ENCODE data around the gene B3GNT3. TPM values are rescaled to one million over a fixed set of nuclear protein-coding genes. Genes with fewer than 3 reads are reported as not detected.

Gene B3GNT3
- total and polyA plus RNA-seq, 9 of the 15 experiments (the other 6 are each of a cell fraction or from before 2014, with no cell fraction given): 0.06 to 0.11 (median 0.07) TPM; not detected in 6

GRCh38 chr19:17841810-17842662 lies 47.1 kb downstream of the B3GNT3 start (continued):
- TF ChIP-seq CC2D1A (IDR thresholded peaks at IDR 0.05) (0 out of 2 replicates have a peak, but pooled peaks have one; percentile 41), SIN3A (IDR thresholded peaks at IDR 0.05; ENCODE audit: borderline replicate concordance in 2 of 2, control insufficient read depth in 1 of 2, low read depth in 2 of 2, low read length in 2 of 2) (peak; percentile 16 to 17; a peak in 1 of 4 replicates), MEIS2 (IDR thresholded peaks at IDR 0.05; ENCODE audit: partially characterized antibody) (peak; percentile 78), EHMT2 (IDR thresholded peaks at IDR 0.05) (peak; percentile 17; the same call in 1 of the 2 replicates), PRMT5 (CRISPR knock-in tag; IDR thresholded peaks at IDR 0.05) (no peak), ILF3 (IDR thresholded peaks at IDR 0.05; ENCODE audit: borderline replicate concordance) (no peak), ZNF12 (CRISPR knock-in tag; IDR thresholded peaks at IDR 0.05) (no peak), IRF2 (CRISPR knock-in tag; IDR thresholded peaks at IDR 0.05) (0 out of 2 replicates have a peak, but pooled peaks have one; percentile 39), LEF1 (IDR thresholded peaks at IDR 0.05) (0 out of 2 replicates have a peak, but pooled peaks have one; percentile 16), RBM39 (optimal IDR thresholded peaks at IDR 0.05; ENCODE audit: low read depth, low read length) (no peak), ZNF274 (IDR thresholded peaks at IDR 0.05; ENCODE audit: borderline replicate concordance, low read depth, low read length) (no peak), NCOA4 (IDR thresholded peaks at IDR 0.05; ENCODE audit: partially characterized antibody) (no peak), MBD1 (CRISPR knock-in tag; IDR thresholded peaks at IDR 0.05) (no peak)
- TF ChIP-seq, protein P1, sequence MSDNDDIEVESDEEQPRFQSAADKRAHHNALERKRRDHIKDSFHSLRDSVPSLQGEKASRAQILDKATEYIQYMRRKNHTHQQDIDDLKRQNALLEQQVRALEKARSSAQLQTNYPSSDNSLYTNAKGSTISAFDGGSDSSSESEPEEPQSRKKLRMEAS (CRISPR knock-in tag; IDR thresholded peaks at IDR 0.05): peak; percentile 100
- TF ChIP-seq, protein P2, sequence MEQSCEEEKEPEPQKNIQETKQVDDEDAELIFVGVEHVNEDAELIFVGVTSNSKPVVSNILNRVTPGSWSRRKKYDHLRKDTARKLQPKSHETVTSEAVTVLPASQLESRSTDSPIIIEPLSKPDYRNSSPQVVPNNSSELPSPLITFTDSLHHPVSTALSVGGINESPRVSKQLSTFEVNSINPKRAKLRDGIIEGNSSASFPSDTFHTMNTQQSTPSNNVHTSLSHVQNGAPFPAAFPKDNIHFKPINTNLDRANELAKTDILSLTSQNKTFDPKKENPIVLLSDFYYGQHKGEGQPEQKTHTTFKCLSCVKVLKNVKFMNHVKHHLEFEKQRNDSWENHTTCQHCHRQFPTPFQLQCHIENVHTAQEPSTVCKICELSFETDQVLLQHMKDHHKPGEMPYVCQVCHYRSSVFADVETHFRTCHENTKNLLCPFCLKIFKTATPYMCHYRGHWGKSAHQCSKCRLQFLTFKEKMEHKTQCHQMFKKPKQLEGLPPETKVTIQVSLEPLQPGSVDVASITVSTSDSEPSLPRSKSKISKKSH (CRISPR knock-in tag; IDR thresholded peaks at IDR 0.05): no peak

All from K562 (cell line).